ENCODE measurements around the gene MEMO1. TPM values are rescaled to one million over a fixed set of nuclear protein-coding genes. Genes with fewer than 3 reads are reported as not detected.

MEMO1 gene
- total RNA-seq, 1 donor from 2014 or later = 55.3 TPM

GRCh38 chr2:31823558-31823957, 187.2 kb downstream of the MEMO1 start:
- no peak for TF ChIP-seq CTCF (conservative IDR thresholded peaks at IDR 0.05)
- H3K36me3 Mint-ChIP-seq (ENCODE audit: low read depth) = peaks cover 21% of the 10 kb centered on the region
- no peak overlapping the region for H3K4me3 Mint-ChIP-seq
- H3K27ac Mint-ChIP-seq (ENCODE audit: unreplicated experiment) = no peak overlapping the region
- peaks cover 32% of the 10 kb centered on the region for H3K9me3 Mint-ChIP-seq
- H3K27me3 Mint-ChIP-seq (ENCODE audit: low read depth) = no peaks in the 10 kb centered on the region
- DNase-seq (ENCODE audit: low read depth, low spot score) = no peak
- no peaks in the 10 kb centered on the region for H3K4me1 Mint-ChIP-seq

GRCh38 chr2:31822587-31822986, 188.2 kb downstream of the MEMO1 start:
- Mint-ChIP-seq H3K4me3 (no peak overlapping the region), H3K27me3 (ENCODE audit: low read depth) (no peaks in the 10 kb centered on the region), H3K4me1 (no peaks in the 10 kb centered on the region), H3K9me3 (peaks cover 29% of the 10 kb centered on the region), H3K36me3 (ENCODE audit: low read depth) (peaks cover 21% of the 10 kb centered on the region), H3K27ac (ENCODE audit: unreplicated experiment) (no peak overlapping the region)
- TF ChIP-seq CTCF (conservative IDR thresholded peaks at IDR 0.05) = no peak
- DNase-seq (ENCODE audit: low read depth, low spot score) = no peak

Other genes starting within 250 kb of the MEMO1 start
- gene DPY30, start 28.8 kb upstream of the MEMO1 start, total RNA-seq = 84.5 and 85.1 TPM in 2 replicates
- 34.1 and 34.6 TPM in 2 replicates for gene SPAST, start 52.5 kb upstream of the MEMO1 start, total RNA-seq
- 26.9 and 27.4 TPM in 2 replicates for gene SLC30A6, start 154.9 kb upstream of the MEMO1 start, total RNA-seq

Data from neural crest cell (in vitro differentiated cells).